ENCODE measurements around the gene IQGAP2.

The IQGAP2 gene

GRCh38 chr5:76612942-76613341 lies 209.9 kb downstream of the IQGAP2 start:
- Histone ChIP-seq H3K27me3 (ENCODE audit: low read length) (no peaks in the 10 kb centered on the region), H2AFZ (ENCODE audit: low read depth, low read length, severe bottlenecking) (no peak overlapping the region), H3K4me2 (ENCODE audit: low read depth, low read length, poor library complexity, severe bottlenecking) (no peak overlapping the region), H3K9me3 (ENCODE audit: insufficient read depth, low read length) (no peaks in the 10 kb centered on the region), H3K27ac (ENCODE audit: low read depth, low read length) (no peak overlapping the region), H3K79me2 (ENCODE audit: insufficient read depth, low read length) (no peaks in the 10 kb centered on the region), H3K36me3 (ENCODE audit: low read length) (no peaks in the 10 kb centered on the region), H3K9ac (ENCODE audit: low read length) (no peak overlapping the region), H3K4me3 (ENCODE audit: insufficient read depth, low read length, poor library complexity, severe bottlenecking) (no peak overlapping the region), H3F3A (ENCODE audit: insufficient read depth) (no peaks in the 10 kb centered on the region), H4K20me1 (ENCODE audit: low read depth, low read length) (no peaks in the 10 kb centered on the region), H3K9me2 (replicated peaks; ENCODE audit: insufficient read depth, low read length) (no peaks in the 10 kb centered on the region)
- TF ChIP-seq EZH2phosphoT487 (conservative IDR thresholded peaks at IDR 0.05; ENCODE audit: low read length) (no peak), CTCF (IDR thresholded peaks at IDR 0.05; ENCODE audit: insufficient read depth, low read length, poor library complexity, severe bottlenecking) (no peak)

- Histone ChIP-seq H3K36me3 (ENCODE audit: low read length) (no peaks in the 10 kb centered on the region), H3K27ac (ENCODE audit: low read depth, low read length) (no peak overlapping the region), H2AFZ (ENCODE audit: low read depth, low read length, severe bottlenecking) (no peak overlapping the region), H3K4me2 (ENCODE audit: low read depth, low read length, poor library complexity, severe bottlenecking) (no peak overlapping the region), H3K4me3 (ENCODE audit: insufficient read depth, low read length, poor library complexity, severe bottlenecking) (no peak overlapping the region), H3K9me2 (replicated peaks; ENCODE audit: insufficient read depth, low read length) (no peaks in the 10 kb centered on the region), H3K9ac (ENCODE audit: low read length) (no peak overlapping the region), H3K9me3 (ENCODE audit: insufficient read depth, low read length) (no peaks in the 10 kb centered on the region), H3K27me3 (ENCODE audit: low read length) (no peaks in the 10 kb centered on the region), H3F3A (ENCODE audit: insufficient read depth) (no peaks in the 10 kb centered on the region), H3K79me2 (ENCODE audit: insufficient read depth, low read length) (no peaks in the 10 kb centered on the region), H4K20me1 (ENCODE audit: low read depth, low read length) (no peaks in the 10 kb centered on the region)
- TF ChIP-seq EZH2phosphoT487 (conservative IDR thresholded peaks at IDR 0.05; ENCODE audit: low read length): no peak
- no peak for TF ChIP-seq CTCF (IDR thresholded peaks at IDR 0.05; ENCODE audit: insufficient read depth, low read length, poor library complexity, severe bottlenecking)
Measured at GRCh38 chr5:76615759-76616158, 212.7 kb downstream of the IQGAP2 start.

- Histone ChIP-seq H3F3A (ENCODE audit: insufficient read depth) (no peaks in the 10 kb centered on the region), H3K27ac (ENCODE audit: low read depth, low read length) (no peak overlapping the region), H3K4me3 (ENCODE audit: insufficient read depth, low read length, poor library complexity, severe bottlenecking) (no peak overlapping the region), H3K79me2 (ENCODE audit: insufficient read depth, low read length) (no peaks in the 10 kb centered on the region), H3K9me3 (ENCODE audit: insufficient read depth, low read length) (no peaks in the 10 kb centered on the region), H3K9ac (ENCODE audit: low read length) (no peak overlapping the region), H3K9me2 (replicated peaks; ENCODE audit: insufficient read depth, low read length) (no peaks in the 10 kb centered on the region), H3K36me3 (ENCODE audit: low read length) (no peaks in the 10 kb centered on the region), H2AFZ (ENCODE audit: low read depth, low read length, severe bottlenecking) (no peak overlapping the region), H4K20me1 (ENCODE audit: low read depth, low read length) (no peaks in the 10 kb centered on the region), H3K27me3 (ENCODE audit: low read length) (no peaks in the 10 kb centered on the region), H3K4me2 (ENCODE audit: low read depth, low read length, poor library complexity, severe bottlenecking) (no peak overlapping the region)
- no peak for TF ChIP-seq EZH2phosphoT487 (conservative IDR thresholded peaks at IDR 0.05; ENCODE audit: low read length)
Measured at GRCh38 chr5:76616206-76616605, 213.1 kb downstream of the IQGAP2 start.

- H3K4me3 ChIP-seq (ENCODE audit: insufficient read depth, low read length, poor library complexity, severe bottlenecking): no peak overlapping the region
- no peaks in the 10 kb centered on the region for H3K79me2 ChIP-seq (ENCODE audit: insufficient read depth, low read length)
- H3K36me3 ChIP-seq (ENCODE audit: low read length): no peaks in the 10 kb centered on the region
- H3K27me3 ChIP-seq (ENCODE audit: low read length): no peaks in the 10 kb centered on the region
- no peak for TF ChIP-seq EZH2phosphoT487 (conservative IDR thresholded peaks at IDR 0.05; ENCODE audit: low read length)
- no peak for TF ChIP-seq CTCF (IDR thresholded peaks at IDR 0.05; ENCODE audit: insufficient read depth, low read length, poor library complexity, severe bottlenecking)
- H3K9ac ChIP-seq (ENCODE audit: low read length): no peak overlapping the region
- H3F3A ChIP-seq (ENCODE audit: insufficient read depth): no peaks in the 10 kb centered on the region
- no peaks in the 10 kb centered on the region for H3K9me3 ChIP-seq (ENCODE audit: insufficient read depth, low read length)
- H3K4me2 ChIP-seq (ENCODE audit: low read depth, low read length, poor library complexity, severe bottlenecking): no peak overlapping the region
- H4K20me1 ChIP-seq (ENCODE audit: low read depth, low read length): no peaks in the 10 kb centered on the region
- H3K9me2 ChIP-seq (replicated peaks; ENCODE audit: insufficient read depth, low read length): no peaks in the 10 kb centered on the region
- H3K27ac ChIP-seq (ENCODE audit: low read depth, low read length): no peak overlapping the region
- no peak overlapping the region for H2AFZ ChIP-seq (ENCODE audit: low read depth, low read length, severe bottlenecking)
Measured at GRCh38 chr5:76617229-76617628, 214.1 kb downstream of the IQGAP2 start.

Measured in SU-DHL-6 (cell line).